ENCODE measurements around the gene BOD1L2. TPM values are rescaled to one million over a fixed set of nuclear protein-coding genes. Genes with fewer than 3 reads are reported as not detected.

BOD1L2 gene
- total and polyA plus RNA-seq, 2 of the 13 experiments (the other 11 are each of a cell fraction or from before 2014, with no cell fraction given), result not detected

GRCh38 chr18:57107140-57107832 is 39.6 kb upstream of the BOD1L2 start:
- H3K4me1 ChIP-seq (ENCODE audit: insufficient read depth, low read length), result no peaks in the 10 kb centered on the region
- peaks cover 4% of the 10 kb centered on the region; the same call in 1 of the 2 replicates for H4K20me1 ChIP-seq (ENCODE audit: insufficient read depth, low read length)
- no peaks in the 10 kb centered on the region for H3K9me3 ChIP-seq (ENCODE audit: low read length)
- no TSS peak for BruUV-seq (replicated peaks)
- WGBS (ENCODE audit: low lambda C conversion rate), result 4% methylated on average over 4 of the region's 4 CpGs
- H3K4me2 ChIP-seq (ENCODE audit: low read depth, low read length), result no peak overlapping the region
- H3K9ac ChIP-seq (ENCODE audit: insufficient read depth, low read depth, low read length), result no peak overlapping the region
- in situ Hi-C loops (cut with HindIII; ENCODE audit: extremely low pct_ligation_motif_present, low pct_unique_long_range_greater_than_20kb) (no loop called here), intact Hi-C loops (cut with micrococcal nuclease; ENCODE audit: unreplicated experiment) (no loop called here)
- H3K79me2 ChIP-seq (ENCODE audit: insufficient read depth, low read length), result no peaks in the 10 kb centered on the region
- no peak overlapping the region for H2AFZ ChIP-seq (ENCODE audit: low read length)
- no peak overlapping the region for H3K27ac ChIP-seq (ENCODE audit: extremely low read length, insufficient read depth, low read length)
- peak; percentile 11 for DNase-seq (ENCODE audit: low spot score)
- no peak for FAIRE-seq
- POLR2A ChIA-PET, result no interaction called here
- ATAC-seq, result no peak
- CTCF ChIA-PET (ENCODE audit: low intra/inter-chr PET ratio, low total read pairs), result no interaction called here
- H3K36me3 ChIP-seq (replicated peaks in 1 of 2; ENCODE audit: control insufficient read depth in 1 of 2, insufficient read depth in 2 of 2, low read length in 2 of 2), result no peaks in the 10 kb centered on the region
- H3K27me3 ChIP-seq (ENCODE audit: control insufficient read depth in 1 of 2, insufficient read depth in 2 of 2, low read length in 2 of 2), result no peaks in the 10 kb centered on the region; a peak in 1 of 5 replicates
- H3K4me3 ChIP-seq (replicated peaks in 1 of 3; ENCODE audit: insufficient read depth in 1 of 3, low read depth in 2 of 3, low read length in 3 of 3), result no peak overlapping the region
- TF ChIP-seq ZSCAN25 (CRISPR knock-in tag; IDR thresholded peaks at IDR 0.05), result no peak
- TF ChIP-seq RBM22 (optimal IDR thresholded peaks at IDR 0.05; ENCODE audit: low read length), result no peak
- TF ChIP-seq PAF1 (CRISPR knock-in tag; IDR thresholded peaks at IDR 0.05), result no peak
- peak in 1 of 2 experiments; percentile 56; a peak in 1 of 4 replicates for TF ChIP-seq KLF16 (CRISPR knock-in tag; IDR thresholded peaks at IDR 0.05)
- no peak for TF ChIP-seq ZNF317 (CRISPR knock-in tag; IDR thresholded peaks at IDR 0.05)
- no peak for TF ChIP-seq ARID3A (IDR thresholded peaks at IDR 0.05; ENCODE audit: low read depth, low read length)
- TF ChIP-seq SRSF4 (IDR thresholded peaks at IDR 0.05; ENCODE audit: low read depth, low read length, poor library complexity, severe bottlenecking), result no peak
- TF ChIP-seq GTF2F1 (IDR thresholded peaks at IDR 0.05; ENCODE audit: low read length), result no peak
- no peak for TF ChIP-seq KAT8 (CRISPR knock-in tag; IDR thresholded peaks at IDR 0.05)
- no peak for TF ChIP-seq BRD4 (CRISPR knock-in tag; IDR thresholded peaks at IDR 0.05)
- no peak for TF ChIP-seq MAF1 (CRISPR knock-in tag; IDR thresholded peaks at IDR 0.05; ENCODE audit: borderline replicate concordance)
- TF ChIP-seq MLXIP (CRISPR knock-in tag; IDR thresholded peaks at IDR 0.05; ENCODE audit: borderline replicate concordance), result no peak
- no peak for TF ChIP-seq ZSCAN5A (CRISPR knock-in tag; IDR thresholded peaks at IDR 0.05; ENCODE audit: borderline replicate concordance)
- no peak for TF ChIP-seq ATF1 (CRISPR knock-in tag; IDR thresholded peaks at IDR 0.05)
- TF ChIP-seq ISX (CRISPR knock-in tag; conservative IDR thresholded peaks at IDR 0.05), result no peak
- no peak for TF ChIP-seq ZNF510 (CRISPR knock-in tag; IDR thresholded peaks at IDR 0.05; ENCODE audit: low read depth)
- TF ChIP-seq NR1H2 (CRISPR knock-in tag; IDR thresholded peaks at IDR 0.05; ENCODE audit: borderline replicate concordance, low read depth), result no peak
- no peak; the same call in 1 of the 2 replicates for TF ChIP-seq FOXK1 (CRISPR knock-in tag; IDR thresholded peaks at IDR 0.05; ENCODE audit: borderline replicate concordance, low read depth)
- TF ChIP-seq ZFP36L2 (CRISPR knock-in tag; IDR thresholded peaks at IDR 0.05), result no peak
- TF ChIP-seq MBNL3 (CRISPR knock-in tag; conservative IDR thresholded peaks at IDR 0.05), result no peak
